Transverse colon (tissue), 4 donors: ENCODE data around the gene B3GNT7. TPM values are rescaled to one million over a fixed set of nuclear protein-coding genes. Genes with fewer than 3 reads are reported as not detected.
"Not testable (repeated sequence)": the region's sequence is repeated elsewhere in the genome, so short reads cannot be mapped to it uniquely, and the experiment has no call there.

Experiments
- DNase-seq: peaks from one replicate; pipeline ENCODE4 v3.0.0-alpha.2; 2019
- H3K27ac ChIP-seq, 4 donors: fragments of 200-600 bp; sonication (generic); 2 replicates each; pipeline ENCODE4 v1.5.1; 2016 to 2018; ENCODE audit warnings: inconsistent platforms in 4 of 4
- H3K27me3 ChIP-seq: fragments of 200-600 bp; sonication (generic); 2 replicates; pipeline ENCODE4 v1.5.1; 2017; ENCODE audit warnings: inconsistent platforms
- H3K36me3 ChIP-seq, 4 donors: fragments of 200-600 bp; sonication (generic); 2 replicates each; pipeline ENCODE4 v1.5.1; 2017 to 2019; ENCODE audit warnings: inconsistent platforms in 4 of 4
- H3K4me1 ChIP-seq, 4 donors: fragments of 200-600 bp; sonication (generic); 2 replicates each; pipeline ENCODE4 v1.5.1; 2017 to 2020; ENCODE audit warnings: inconsistent platforms in 4 of 4
- H3K4me3 ChIP-seq, 4 donors: fragments of 200-600 bp; sonication (generic); 1 replicate in 1 of 4; 2 replicates in 3 of 4; pipeline versions ENCODE4 v1.5.1 to v1.6.1; 2017 to 2019; ENCODE audit warnings: inconsistent platforms in 4 of 4
- H3K9me3 ChIP-seq, 2 donors: fragments of 200-600 bp; sonication (generic); 2 replicates each; pipeline ENCODE4 v1.5.1; 2017 to 2019; ENCODE audit warnings: inconsistent platforms in 2 of 2
- CTCF ChIP-seq, 5 experiments: fragments of 200-600 bp in 3 of 5; fragments of 450-650 bp in 2 of 5; sonication (generic) in 3 of 5; IDR thresholded peaks; 1 replicate in 2 of 5; 2 replicates in 3 of 5; pipeline ENCODE4 v1.5.1; 2016 to 2017; ENCODE audit warnings: antibody characterized with exemption in 5 of 5, inconsistent platforms in 3 of 5, mild to moderate bottlenecking in 2 of 5, moderate library complexity in 1 of 5
- EP300 ChIP-seq: sonication (generic); formaldehyde crosslinking; IDR thresholded peaks from one replicate; pipeline ENCODE4 v1.6.1; 2017; ENCODE audit warnings: antibody characterized with exemption, low read depth
- POLR2A ChIP-seq: fragments of 450-650 bp; IDR thresholded peaks from one replicate; pipeline ENCODE4 v1.6.1; 2016; ENCODE audit warnings: antibody characterized with exemption, mild to moderate bottlenecking, moderate library complexity
- POLR2AphosphoS5 ChIP-seq, 3 donors: sonication (generic); formaldehyde crosslinking; IDR thresholded peaks; one replicate each; pipeline ENCODE4 v1.6.1; 2016; ENCODE audit warnings: antibody characterized with exemption in 3 of 3
- WGBS, 2 donors: methylation state at CpG; one replicate each; pipeline ENCODE4 v1.1.5; 2018; ENCODE audit warnings: low coverage in 1 of 2; 5-methylcytosine and 5-hydroxymethylcytosine counted together
- in situ Hi-C, 4 donors: fragments of 200-750 bp; cut with MboI; loops; one replicate each; pipeline versions ENCODE4 v1.15.0 to v1.15.1; 2017; ENCODE audit warnings: low sequenced_read_pairs in 3 of 4, low pct_ligation_motif_present in 1 of 4, low pct_unique_long_range_greater_than_20kb in 1 of 4
- intact Hi-C: fragments of 100-400 bp; cut with DNase I; formaldehyde crosslinking; loops from one replicate; pipeline ENCODE4 v1.15.1; 2023; ENCODE audit warnings: low total_unique reads
- total RNA-seq, 4 donors: library from RNA; depleted of rRNA; stranded (reverse); fragments of >200 nt; gene quantifications; one replicate each; pipeline ENCODE4 v1.1.0, GENCODE V29; 2016

The B3GNT7 gene
- total RNA-seq, 4 donors from 2014 or later: 41.8 to 113 (median 55.2) TPM

- no peaks in the 10 kb centered on the region for H3K36me3 ChIP-seq
Observed at GRCh38 chr2:231427116-231427515, 31.6 kb downstream of the B3GNT7 start.

GRCh38 chr2:231429152-231429551 lies 33.6 kb downstream of the B3GNT7 start:
- Histone ChIP-seq H3K27ac (no peak overlapping the region), H3K9me3 (peaks cover 0 to 5% of the 10 kb centered on the region in 2 donors), H3K36me3 (no peaks in the 10 kb centered on the region), H3K27me3 (no peaks in the 10 kb centered on the region), H3K4me3 (no peak overlapping the region), H3K4me1 (no peaks in the 10 kb centered on the region)
- in situ Hi-C loops: loop anchor here in 3 of 4 donors (25.0 kb wide), 4 partner anchors 217 to 617 kb away; no protein-coding TSS in a partner anchor
- TF ChIP-seq EP300 (no peak), POLR2AphosphoS5 (IDR thresholded peaks at IDR 0.05) (no peak), CTCF (IDR thresholded peaks at IDR 0.05) (no peak), POLR2A (no peak)
- 78 to 91% methylated on average over 4 to 6 of the region's 6 CpGs for WGBS, 2 donors
- intact Hi-C loops: no loop called here
- DNase-seq: no peak

More at GRCh38 chr2:231427116-231427515, 31.6 kb downstream of the B3GNT7 start:
- intact Hi-C loops (no loop called here), in situ Hi-C loops (loop anchor here in 3 of 4 donors (25.0 kb wide), 4 partner anchors 215 to 615 kb away; no protein-coding TSS in a partner anchor)
- peaks cover 0 to 5% of the 10 kb centered on the region in 2 donors for H3K9me3 ChIP-seq
- 71 to 75% methylated on average over 2 to 3 of the region's 3 CpGs for whole genome bisulfite sequencing, 2 donors
- no peak for TF ChIP-seq POLR2A
- TF ChIP-seq POLR2AphosphoS5 (IDR thresholded peaks at IDR 0.05): no peak
- TF ChIP-seq EP300: no peak
- no peak for TF ChIP-seq CTCF (IDR thresholded peaks at IDR 0.05)
- no peak for DNase-seq
- no peaks in the 10 kb centered on the region for H3K27me3 ChIP-seq
- no peak overlapping the region for H3K4me3 ChIP-seq
- no peak overlapping the region for H3K27ac ChIP-seq
- H3K4me1 ChIP-seq: no peaks in the 10 kb centered on the region

GRCh38 chr2:231429901-231430300 lies 34.4 kb downstream of the B3GNT7 start:
- WGBS, 2 donors: 81 to 83% methylated on average over 3 of the region's 3 CpGs
- Histone ChIP-seq H3K4me1 (no peaks in the 10 kb centered on the region), H3K9me3 (peaks cover 0 to 5% of the 10 kb centered on the region in 2 donors), H3K4me3 (no peak overlapping the region), H3K36me3 (no peaks in the 10 kb centered on the region), H3K27me3 (no peaks in the 10 kb centered on the region), H3K27ac (no peak overlapping the region)
- intact Hi-C loops (no loop called here), in situ Hi-C loops (loop anchor here in 3 of 4 donors (25.0 kb wide), 4 partner anchors 218 to 618 kb away; no protein-coding TSS in a partner anchor)
- TF ChIP-seq CTCF (IDR thresholded peaks at IDR 0.05) (no peak), EP300 (no peak), POLR2AphosphoS5 (IDR thresholded peaks at IDR 0.05) (no peak), POLR2A (no peak)
- no peak for DNase-seq

- in situ Hi-C loops: loop anchor here in 3 of 4 donors (25.0 kb wide), 4 partner anchors 218 to 618 kb away; no protein-coding TSS in a partner anchor
- H3K4me1 ChIP-seq, H3K36me3 ChIP-seq, H3K9me3 ChIP-seq, DNase-seq, H3K4me3 ChIP-seq, H3K27ac ChIP-seq, H3K27me3 ChIP-seq, intact Hi-C loops: not testable (repeated sequence)
- WGBS, 2 donors: 83 to 87% methylated on average over 2 to 4 of the region's 4 CpGs
Observed at GRCh38 chr2:231430437-231430836, 34.9 kb downstream of the B3GNT7 start.

GRCh38 chr2:231431606-231432005 lies 36.1 kb downstream of the B3GNT7 start:
- no peaks in the 10 kb centered on the region for H3K36me3 ChIP-seq
- in situ Hi-C loops: loop anchor here in 3 of 4 donors (25.0 kb wide), 4 partner anchors 219 to 619 kb away; no protein-coding TSS in a partner anchor
- H3K4me3 ChIP-seq: no peak overlapping the region
- intact Hi-C loops: no loop called here
- 94 to 100% methylated on average over 1 to 4 of the region's 4 CpGs for WGBS, 2 donors
- TF ChIP-seq POLR2A: no peak
- no peak for TF ChIP-seq EP300
- no peak for TF ChIP-seq CTCF (IDR thresholded peaks at IDR 0.05)
- no peak for TF ChIP-seq POLR2AphosphoS5 (IDR thresholded peaks at IDR 0.05)
- peaks cover 0 to 5% of the 10 kb centered on the region in 2 donors for H3K9me3 ChIP-seq
- DNase-seq: no peak
- no peaks in the 10 kb centered on the region for H3K4me1 ChIP-seq
- no peak overlapping the region for H3K27ac ChIP-seq
- no peaks in the 10 kb centered on the region for H3K27me3 ChIP-seq
